B cell (primary cell): ENCODE results near the gene LMO1.

Source experiments
- CTCF ChIP-seq: fragments of 200-600 bp; IDR thresholded peaks from one replicate; pipeline ENCODE4 v1.8.0; 2022; ENCODE audit warnings: antibody characterized with exemption, mild to moderate bottlenecking
- EZH2 ChIP-seq: IDR thresholded peaks from 2 replicates; pipeline ENCODE4 v1.6.1; 2012; ENCODE audit warnings: borderline replicate concordance, low read depth, mild to moderate bottlenecking, moderate library complexity, low read length; ENCODE audit not compliant: insufficient read depth, poor library complexity, severe bottlenecking

DNA sequence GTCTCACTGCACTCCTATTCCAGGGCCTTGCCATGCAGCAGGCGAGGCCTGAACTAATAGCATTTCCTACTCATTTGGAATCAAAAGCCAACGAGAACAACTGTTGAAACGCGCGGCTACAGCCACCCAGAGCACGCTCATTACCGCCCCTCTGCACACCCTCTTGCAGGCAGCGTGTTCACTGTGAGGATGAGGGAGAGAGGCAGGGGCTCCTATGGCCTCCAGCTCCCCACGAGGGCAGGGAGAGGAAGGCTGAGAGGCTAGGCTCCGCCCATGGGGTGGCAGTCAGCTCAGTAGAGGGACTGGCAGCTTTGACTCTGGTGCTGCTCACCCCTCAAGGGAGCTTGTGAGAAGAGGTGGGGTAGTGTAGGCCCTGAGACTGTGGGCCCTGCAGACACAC lies 26.2 kb downstream of the LMO1 start:
- TF ChIP-seq CTCF (no peak), EZH2 (no peak)
